ENCODE results near the gene CDKL2.

DNA sequence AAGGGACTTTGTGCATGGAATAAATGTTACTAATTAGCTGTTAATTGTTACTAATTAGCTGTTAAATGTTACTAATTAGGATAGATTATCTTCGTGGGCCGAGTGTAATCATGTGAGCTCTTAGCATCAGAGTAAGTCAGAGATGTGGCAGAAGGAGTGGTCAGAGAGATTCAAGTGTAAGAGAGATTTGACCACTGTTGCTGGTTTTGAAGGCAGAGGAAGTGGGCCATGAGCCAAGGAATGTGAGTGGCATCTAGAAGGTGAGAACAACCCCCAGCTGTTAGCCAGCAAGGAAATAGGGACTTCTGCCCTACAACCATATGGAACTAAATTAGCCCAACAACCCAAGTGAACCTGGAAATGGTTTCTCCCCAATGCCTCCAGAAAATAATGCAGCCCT, 46.3 kb downstream of the CDKL2 start:
- TF ChIP-seq, protein P1, sequence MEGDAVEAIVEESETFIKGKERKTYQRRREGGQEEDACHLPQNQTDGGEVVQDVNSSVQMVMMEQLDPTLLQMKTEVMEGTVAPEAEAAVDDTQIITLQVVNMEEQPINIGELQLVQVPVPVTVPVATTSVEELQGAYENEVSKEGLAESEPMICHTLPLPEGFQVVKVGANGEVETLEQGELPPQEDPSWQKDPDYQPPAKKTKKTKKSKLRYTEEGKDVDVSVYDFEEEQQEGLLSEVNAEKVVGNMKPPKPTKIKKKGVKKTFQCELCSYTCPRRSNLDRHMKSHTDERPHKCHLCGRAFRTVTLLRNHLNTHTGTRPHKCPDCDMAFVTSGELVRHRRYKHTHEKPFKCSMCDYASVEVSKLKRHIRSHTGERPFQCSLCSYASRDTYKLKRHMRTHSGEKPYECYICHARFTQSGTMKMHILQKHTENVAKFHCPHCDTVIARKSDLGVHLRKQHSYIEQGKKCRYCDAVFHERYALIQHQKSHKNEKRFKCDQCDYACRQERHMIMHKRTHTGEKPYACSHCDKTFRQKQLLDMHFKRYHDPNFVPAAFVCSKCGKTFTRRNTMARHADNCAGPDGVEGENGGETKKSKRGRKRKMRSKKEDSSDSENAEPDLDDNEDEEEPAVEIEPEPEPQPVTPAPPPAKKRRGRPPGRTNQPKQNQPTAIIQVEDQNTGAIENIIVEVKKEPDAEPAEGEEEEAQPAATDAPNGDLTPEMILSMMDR (IDR thresholded peaks at IDR 0.05; ENCODE audit: insufficient read depth, low read length, poor library complexity, severe bottlenecking), result no peak
- no peak for TF ChIP-seq EZH2phosphoT487 (conservative IDR thresholded peaks at IDR 0.05; ENCODE audit: low read length)
